Parathyroid adenoma (tissue), 2 donors: ENCODE measurements around the gene POLR1G.

Source experiments
- H2AFZ ChIP-seq: fragments of 300-600 bp; sonication (generic); one replicate; pipeline ENCODE4 v1.7.0; 2017; ENCODE audit warnings: antibody characterized with exemption, mild to moderate bottlenecking
- H3K27ac ChIP-seq: fragments of 300-600 bp; sonication (generic); one replicate; pipeline ENCODE4 v1.7.0; 2017
- H3K27me3 ChIP-seq: fragments of 300-600 bp; sonication (generic); one replicate; pipeline ENCODE4 v1.7.0; 2017; ENCODE audit warnings: low read length; ENCODE audit not compliant: control insufficient read depth, insufficient read depth
- H3K36me3 ChIP-seq: fragments of 300-600 bp; sonication (generic); one replicate; pipeline ENCODE4 v1.7.0; 2017; ENCODE audit warnings: low read length; ENCODE audit not compliant: control insufficient read depth, insufficient read depth
- H3K4me1 ChIP-seq: fragments of 300-600 bp; sonication (generic); one replicate; pipeline ENCODE4 v1.7.0; 2017; ENCODE audit warnings: control low read depth
- H3K4me2 ChIP-seq: fragments of 300-600 bp; sonication (generic); one replicate; pipeline ENCODE4 v1.7.0; 2017; ENCODE audit warnings: low read length
- H3K4me3 ChIP-seq: fragments of 300-600 bp; sonication (generic); one replicate; pipeline ENCODE4 v1.7.0; 2017; ENCODE audit warnings: low read depth, low read length
- H3K79me2 ChIP-seq: fragments of 300-600 bp; sonication (generic); one replicate; pipeline ENCODE4 v1.7.0; 2017; ENCODE audit warnings: control low read depth
- H3K9ac ChIP-seq: fragments of 300-600 bp; sonication (generic); one replicate; pipeline ENCODE4 v1.7.0; 2017; ENCODE audit warnings: mild to moderate bottlenecking
- H3K9me3 ChIP-seq: fragments of 300-600 bp; sonication (generic); one replicate; pipeline ENCODE4 v1.7.0; 2017; ENCODE audit warnings: low read length; ENCODE audit not compliant: control insufficient read depth
- TF ChIP-seq, protein P1 (sequence below): fragments of 300-600 bp; sonication (generic); IDR thresholded peaks from one replicate; pipeline ENCODE4 v1.7.0; 2017; ENCODE audit warnings: antibody characterized with exemption, mild to moderate bottlenecking
- donor health status: primary hyperparathyroidism.

POLR1G gene, protein sequence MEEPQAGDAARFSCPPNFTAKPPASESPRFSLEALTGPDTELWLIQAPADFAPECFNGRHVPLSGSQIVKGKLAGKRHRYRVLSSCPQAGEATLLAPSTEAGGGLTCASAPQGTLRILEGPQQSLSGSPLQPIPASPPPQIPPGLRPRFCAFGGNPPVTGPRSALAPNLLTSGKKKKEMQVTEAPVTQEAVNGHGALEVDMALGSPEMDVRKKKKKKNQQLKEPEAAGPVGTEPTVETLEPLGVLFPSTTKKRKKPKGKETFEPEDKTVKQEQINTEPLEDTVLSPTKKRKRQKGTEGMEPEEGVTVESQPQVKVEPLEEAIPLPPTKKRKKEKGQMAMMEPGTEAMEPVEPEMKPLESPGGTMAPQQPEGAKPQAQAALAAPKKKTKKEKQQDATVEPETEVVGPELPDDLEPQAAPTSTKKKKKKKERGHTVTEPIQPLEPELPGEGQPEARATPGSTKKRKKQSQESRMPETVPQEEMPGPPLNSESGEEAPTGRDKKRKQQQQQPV

DNA sequence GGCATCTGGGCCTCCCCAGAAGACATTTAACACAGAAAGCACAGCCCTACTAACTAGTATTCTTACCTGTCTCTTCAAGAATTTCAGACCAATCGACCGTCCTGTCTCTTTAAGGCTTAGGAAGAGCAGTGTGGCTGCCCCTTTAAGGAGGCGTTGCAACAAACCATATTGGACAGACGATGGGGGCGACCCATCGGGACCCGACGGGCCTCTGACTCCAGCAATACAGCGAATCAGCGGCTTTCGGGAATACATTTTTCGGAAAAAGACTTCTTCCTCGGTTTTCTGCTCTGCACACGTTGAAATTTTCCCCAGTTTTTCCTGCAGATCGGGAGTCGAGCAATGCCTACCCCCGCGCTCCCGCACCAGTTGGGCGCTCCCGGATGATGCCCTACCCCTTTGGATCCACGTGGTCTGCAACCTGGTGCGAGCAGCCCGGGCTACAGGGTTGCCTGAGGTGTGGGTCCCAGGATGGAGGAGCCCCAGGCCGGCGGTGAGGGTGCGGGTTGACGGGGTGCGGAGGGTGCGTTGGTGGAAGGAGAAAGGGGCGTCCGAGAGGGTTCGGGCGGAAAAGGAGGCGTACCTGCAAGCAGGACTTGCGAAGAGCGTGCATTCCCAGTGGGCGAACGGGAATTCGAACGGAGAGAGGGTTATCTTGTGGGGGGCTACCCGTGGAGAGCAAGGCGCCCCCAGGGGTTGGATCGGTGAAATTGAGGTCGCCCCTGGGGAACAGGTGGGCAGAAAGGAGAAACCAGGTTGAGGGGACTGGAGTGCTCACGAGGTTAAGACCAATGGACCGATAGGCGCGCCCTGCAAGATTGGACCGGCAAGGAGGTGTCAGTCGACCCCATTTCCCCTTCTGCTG, at the start of gene POLR1G:
POLR1G (plus strand) TSS at position 419 of the 865 bp plus-strand sequence; CDS start at position 472, 53 bp downstream.
- Histone ChIP-seq H2AFZ (peak within 1 kb of the TSS; percentile 99), H3K9ac (peak within 1 kb of the TSS; percentile 64), H3K4me2 (peak within 1 kb of the TSS; percentile 59), H3K27me3 (no peaks in the 10 kb centered on the region), H3K4me1 (peaks cover 8% of the 10 kb centered on the region), H3K9me3 (no peaks in the 10 kb centered on the region), H3K4me3 (peak within 1 kb of the TSS; percentile 80), H3K79me2 (peaks cover 6% of the 10 kb centered on the region), H3K36me3 (no peaks in the 10 kb centered on the region), H3K27ac (peak within 1 kb of the TSS; percentile 99)
- TF ChIP-seq, protein P1, sequence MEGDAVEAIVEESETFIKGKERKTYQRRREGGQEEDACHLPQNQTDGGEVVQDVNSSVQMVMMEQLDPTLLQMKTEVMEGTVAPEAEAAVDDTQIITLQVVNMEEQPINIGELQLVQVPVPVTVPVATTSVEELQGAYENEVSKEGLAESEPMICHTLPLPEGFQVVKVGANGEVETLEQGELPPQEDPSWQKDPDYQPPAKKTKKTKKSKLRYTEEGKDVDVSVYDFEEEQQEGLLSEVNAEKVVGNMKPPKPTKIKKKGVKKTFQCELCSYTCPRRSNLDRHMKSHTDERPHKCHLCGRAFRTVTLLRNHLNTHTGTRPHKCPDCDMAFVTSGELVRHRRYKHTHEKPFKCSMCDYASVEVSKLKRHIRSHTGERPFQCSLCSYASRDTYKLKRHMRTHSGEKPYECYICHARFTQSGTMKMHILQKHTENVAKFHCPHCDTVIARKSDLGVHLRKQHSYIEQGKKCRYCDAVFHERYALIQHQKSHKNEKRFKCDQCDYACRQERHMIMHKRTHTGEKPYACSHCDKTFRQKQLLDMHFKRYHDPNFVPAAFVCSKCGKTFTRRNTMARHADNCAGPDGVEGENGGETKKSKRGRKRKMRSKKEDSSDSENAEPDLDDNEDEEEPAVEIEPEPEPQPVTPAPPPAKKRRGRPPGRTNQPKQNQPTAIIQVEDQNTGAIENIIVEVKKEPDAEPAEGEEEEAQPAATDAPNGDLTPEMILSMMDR: no peak

DNA sequence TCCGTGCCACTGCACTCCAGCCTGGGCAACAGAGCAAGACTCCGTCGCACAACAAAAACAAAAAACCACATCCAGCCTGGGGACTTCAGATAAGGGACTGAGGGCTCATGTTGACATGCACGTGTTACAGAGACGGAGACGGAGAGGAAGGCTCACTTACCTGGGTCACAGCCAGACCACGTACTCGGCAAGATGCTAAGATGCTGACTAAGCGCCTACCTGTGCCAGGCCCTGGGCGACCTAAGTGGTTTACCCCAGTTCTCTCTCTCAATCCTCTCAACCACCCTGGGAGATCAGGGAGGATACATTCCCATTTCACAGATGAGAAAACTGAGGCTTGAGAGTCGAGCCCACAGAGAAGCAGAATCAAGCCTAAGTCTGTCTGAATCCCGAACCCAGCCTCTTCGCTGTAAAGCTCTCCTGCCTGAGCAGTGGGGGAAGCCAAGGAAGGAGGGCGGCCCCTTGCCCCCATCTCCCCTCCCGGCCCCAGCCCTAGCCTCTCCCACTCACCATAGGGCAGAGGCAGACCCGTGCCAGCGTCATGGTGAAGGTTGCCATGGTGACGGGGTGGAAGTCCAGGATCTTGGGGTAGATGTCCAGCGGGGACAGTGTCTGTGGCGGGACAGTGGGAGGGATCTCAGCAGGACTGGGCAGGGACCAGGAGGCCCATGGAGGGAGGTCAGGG, 49.5 kb upstream of the POLR1G start:
- TF ChIP-seq, protein P1: no peak
- H3K27me3 ChIP-seq: no peaks in the 10 kb centered on the region

DNA sequence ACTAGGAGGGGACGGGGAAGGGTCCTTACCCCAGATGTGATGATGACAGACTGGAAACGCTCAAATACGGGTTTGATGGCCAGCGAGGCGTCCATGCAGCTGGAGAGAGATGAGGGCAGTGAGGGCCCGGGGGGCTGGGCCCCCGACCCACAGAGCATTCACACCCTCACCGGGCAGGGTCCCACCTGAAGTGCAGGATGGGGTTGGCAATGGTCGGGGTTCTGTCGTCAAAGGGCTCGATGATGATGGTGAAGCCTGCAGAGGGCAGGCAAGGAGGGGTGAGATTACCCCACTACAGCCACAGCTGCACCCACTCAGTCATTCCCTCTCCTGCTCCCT, 49.0 kb upstream of the POLR1G start:
- H3K36me3 ChIP-seq: no peaks in the 10 kb centered on the region
- H3K9me3 ChIP-seq: no peaks in the 10 kb centered on the region
- H3K79me2 ChIP-seq: no peaks in the 10 kb centered on the region
- no peak overlapping the region for H2AFZ ChIP-seq
- no peak overlapping the region for H3K27ac ChIP-seq
- H3K4me2 ChIP-seq: no peak overlapping the region
- no peak overlapping the region for H3K9ac ChIP-seq
- H3K4me1 ChIP-seq: no peaks in the 10 kb centered on the region
- H3K27me3 ChIP-seq: no peaks in the 10 kb centered on the region
- H3K4me3 ChIP-seq: no peak overlapping the region
- TF ChIP-seq, protein P1: no peak

More for the DNA sequence above, 49.5 kb upstream of the POLR1G start:
- H3K4me1 ChIP-seq: no peaks in the 10 kb centered on the region
- H2AFZ ChIP-seq: no peak overlapping the region
- H3K4me2 ChIP-seq: no peak overlapping the region
- no peaks in the 10 kb centered on the region for H3K36me3 ChIP-seq
- no peak overlapping the region for H3K27ac ChIP-seq
- no peaks in the 10 kb centered on the region for H3K79me2 ChIP-seq
- H3K4me3 ChIP-seq: no peak overlapping the region
- H3K9ac ChIP-seq: no peak overlapping the region
- no peaks in the 10 kb centered on the region for H3K9me3 ChIP-seq

DNA sequence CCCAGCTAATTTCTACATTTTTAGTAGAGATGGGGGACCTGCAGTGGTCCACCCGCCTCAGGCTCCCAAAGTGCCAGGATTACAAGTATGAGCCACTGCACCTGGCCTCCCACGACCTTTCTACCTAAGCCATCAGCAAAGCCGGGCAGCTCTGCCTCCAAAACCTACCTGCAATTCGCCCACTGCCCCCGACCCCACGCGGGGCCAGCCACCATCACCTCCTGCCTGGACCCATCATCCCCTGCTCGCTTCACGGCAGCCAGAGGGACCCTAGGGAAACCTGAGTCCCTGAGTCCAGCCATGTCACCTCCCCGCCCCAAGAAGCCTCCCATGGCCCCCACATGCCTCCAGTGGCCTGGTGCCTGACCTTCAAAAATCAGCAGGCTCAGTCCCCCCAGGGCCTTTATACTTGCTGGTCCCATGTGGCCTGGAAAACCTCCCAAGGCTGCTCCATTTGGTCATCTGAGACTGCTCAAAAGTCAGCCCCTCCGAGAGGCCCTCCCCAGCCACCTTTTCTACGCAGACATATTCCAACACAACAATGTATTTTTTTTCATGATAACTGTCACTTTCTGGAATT, 48.1 kb upstream of the POLR1G start:
- TF ChIP-seq, protein P1: no peak
- no peaks in the 10 kb centered on the region for H3K36me3 ChIP-seq
- H3K4me2 ChIP-seq: no peak overlapping the region
- no peaks in the 10 kb centered on the region for H3K79me2 ChIP-seq
- no peaks in the 10 kb centered on the region for H3K9me3 ChIP-seq
- no peaks in the 10 kb centered on the region for H3K27me3 ChIP-seq
- no peak overlapping the region for H3K4me3 ChIP-seq
- H3K27ac ChIP-seq: no peak overlapping the region
- no peak overlapping the region for H2AFZ ChIP-seq
- H3K9ac ChIP-seq: no peak overlapping the region
- no peaks in the 10 kb centered on the region for H3K4me1 ChIP-seq
